HL-60 (cell line): ENCODE data around the gene CCL26.

Source experiments
- GABPA ChIP-seq: IDR thresholded peaks from 2 replicates; pipeline ENCODE4 v1.6.1; 2012; ENCODE audit warnings: low read depth
- POLR2AphosphoS5 ChIP-seq: IDR thresholded peaks from 2 replicates; pipeline ENCODE4 v1.6.1; 2012; ENCODE audit warnings: low read depth
- TF ChIP-seq, protein P1 (sequence below): IDR thresholded peaks from one replicate; pipeline ENCODE4 v1.5.1; 2011; ENCODE audit warnings: low read length, control low read depth, inconsistent platforms; ENCODE audit not compliant: insufficient read depth

GRCh38 chr7:75737856-75738603 lies 34.0 kb downstream of the CCL26 start:
- TF ChIP-seq, protein P1, sequence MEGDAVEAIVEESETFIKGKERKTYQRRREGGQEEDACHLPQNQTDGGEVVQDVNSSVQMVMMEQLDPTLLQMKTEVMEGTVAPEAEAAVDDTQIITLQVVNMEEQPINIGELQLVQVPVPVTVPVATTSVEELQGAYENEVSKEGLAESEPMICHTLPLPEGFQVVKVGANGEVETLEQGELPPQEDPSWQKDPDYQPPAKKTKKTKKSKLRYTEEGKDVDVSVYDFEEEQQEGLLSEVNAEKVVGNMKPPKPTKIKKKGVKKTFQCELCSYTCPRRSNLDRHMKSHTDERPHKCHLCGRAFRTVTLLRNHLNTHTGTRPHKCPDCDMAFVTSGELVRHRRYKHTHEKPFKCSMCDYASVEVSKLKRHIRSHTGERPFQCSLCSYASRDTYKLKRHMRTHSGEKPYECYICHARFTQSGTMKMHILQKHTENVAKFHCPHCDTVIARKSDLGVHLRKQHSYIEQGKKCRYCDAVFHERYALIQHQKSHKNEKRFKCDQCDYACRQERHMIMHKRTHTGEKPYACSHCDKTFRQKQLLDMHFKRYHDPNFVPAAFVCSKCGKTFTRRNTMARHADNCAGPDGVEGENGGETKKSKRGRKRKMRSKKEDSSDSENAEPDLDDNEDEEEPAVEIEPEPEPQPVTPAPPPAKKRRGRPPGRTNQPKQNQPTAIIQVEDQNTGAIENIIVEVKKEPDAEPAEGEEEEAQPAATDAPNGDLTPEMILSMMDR = no peak
- TF ChIP-seq POLR2AphosphoS5 (no peak), GABPA (no peak)
